HEK293 (cell line): ENCODE measurements around the gene FGD4.

Source experiments
- CTCF ChIA-PET: fragments of 350-600 bp; formaldehyde crosslinking; extraction: SDS; loops from one replicate; lab custom pipeline; 2021; ENCODE audit warnings: antibody characterized with exemption; lab: Yijun Ruan, JAX
- POLR2A ChIA-PET: fragments of 300-600 bp; formaldehyde crosslinking; extraction: SDS; loops from one replicate; lab custom pipeline; 2020; ENCODE audit warnings: antibody characterized with exemption, inconsistent platforms; lab: Yijun Ruan, JAX
- H3K27ac ChIP-seq: fragments of 200-500 bp; sonication (Bioruptor generic); 2 replicates; pipeline ENCODE4 v1.5.1; 2014; ENCODE audit warnings: low read depth, low read length, control low read depth, inconsistent platforms; ENCODE audit errors: extremely low read depth
- H3K36me3 ChIP-seq, 2 experiments: fragments of 200-500 bp in 1 of 2; sonication (Bioruptor generic) in 1 of 2; 1 replicate in 1 of 2; 2 replicates in 1 of 2; pipeline ENCODE4 v1.5.1; 2014 to 2017; ENCODE audit warnings: inconsistent platforms in 2 of 2, low read length in 2 of 2; ENCODE audit not compliant: control insufficient read depth in 2 of 2, insufficient read depth in 1 of 2
- H3K4me1 ChIP-seq: fragments of 200-500 bp; sonication (Bioruptor generic); 2 replicates; pipeline ENCODE4 v1.5.1; 2014; ENCODE audit warnings: mild to moderate bottlenecking, low read length, inconsistent platforms; ENCODE audit not compliant: control insufficient read depth, insufficient read depth
- H3K4me3 ChIP-seq: 2 replicates; pipeline ENCODE4 v1.5.1; 2011; ENCODE audit warnings: low read depth, mild to moderate bottlenecking, control low read depth, low read length, moderate library complexity
- H3K9me3 ChIP-seq: fragments of 200-500 bp; sonication (Bioruptor generic); 2 replicates; pipeline ENCODE4 v1.5.1; 2014; ENCODE audit warnings: low read depth, low read length, inconsistent platforms; ENCODE audit not compliant: control insufficient read depth, insufficient read depth
- GLIS1 ChIP-seq: fragments of 450-650 bp; formaldehyde crosslinking; IDR thresholded peaks from 2 replicates; pipeline ENCODE4 v1.5.1; 2016; ENCODE audit warnings: missing biosample characterization, missing genetic modification characterization
- HIC1 ChIP-seq: fragments of 450-650 bp; formaldehyde crosslinking; IDR thresholded peaks from 2 replicates; pipeline ENCODE4 v1.5.1; 2016; ENCODE audit warnings: missing biosample characterization, missing genetic modification characterization
- HOXA7 ChIP-seq: sonication (generic); formaldehyde crosslinking; IDR thresholded peaks from 2 replicates; pipeline ENCODE4 v1.8.1; 2022; ENCODE audit warnings: missing genetic modification reagents, borderline replicate concordance
- HOXD13 ChIP-seq: sonication (generic); formaldehyde crosslinking; IDR thresholded peaks from 2 replicates; pipeline ENCODE4 v1.8.0; 2022; ENCODE audit warnings: missing genetic modification reagents, borderline replicate concordance
- KLF10 ChIP-seq: fragments of 450-650 bp; IDR thresholded peaks from 2 replicates; pipeline ENCODE4 v1.5.1; 2018; ENCODE audit warnings: missing biosample characterization, mild to moderate bottlenecking, missing genetic modification characterization
- SCRT2 ChIP-seq: fragments of 450-650 bp; formaldehyde crosslinking; IDR thresholded peaks from 2 replicates; pipeline ENCODE4 v1.5.1; 2016; ENCODE audit warnings: missing biosample characterization, missing genetic modification characterization
- ZNF174 ChIP-seq: fragments of 450-650 bp; formaldehyde crosslinking; IDR thresholded peaks from 2 replicates; pipeline ENCODE4 v1.5.0; 2017; ENCODE audit warnings: missing biosample characterization, mild to moderate bottlenecking, missing genetic modification characterization
- ZNF202 ChIP-seq: fragments of 450-650 bp; formaldehyde crosslinking; IDR thresholded peaks from 2 replicates; pipeline ENCODE4 v1.5.1; 2016; ENCODE audit warnings: missing biosample characterization, missing genetic modification characterization, borderline replicate concordance
- ZNF214 ChIP-seq: fragments of 450-650 bp; formaldehyde crosslinking; IDR thresholded peaks from 2 replicates; pipeline ENCODE4 v1.5.1; 2017; ENCODE audit warnings: missing biosample characterization, mild to moderate bottlenecking, missing genetic modification characterization, borderline replicate concordance
- ZNF221 ChIP-seq: fragments of 450-650 bp; formaldehyde crosslinking; IDR thresholded peaks from 2 replicates; pipeline ENCODE4 v1.5.1; 2017; ENCODE audit warnings: missing biosample characterization, missing genetic modification characterization, borderline replicate concordance
- ZNF266 ChIP-seq: fragments of 450-650 bp; formaldehyde crosslinking; IDR thresholded peaks from 2 replicates; pipeline ENCODE4 v1.5.1; 2016; ENCODE audit warnings: missing biosample characterization, missing genetic modification characterization, low read depth
- ZNF280C ChIP-seq: fragments of 450-650 bp; formaldehyde crosslinking; IDR thresholded peaks from 2 replicates; pipeline ENCODE4 v1.5.1; 2016; ENCODE audit warnings: missing biosample characterization, missing genetic modification characterization
- ZNF311 ChIP-seq: fragments of 450-650 bp; formaldehyde crosslinking; IDR thresholded peaks from 2 replicates; pipeline ENCODE4 v1.5.1; 2017; ENCODE audit warnings: missing biosample characterization, missing genetic modification characterization, borderline replicate concordance
- ZNF335 ChIP-seq: fragments of 450-650 bp; formaldehyde crosslinking; conservative IDR thresholded peaks from 2 replicates; pipeline ENCODE4 v1.5.1; 2016; ENCODE audit warnings: missing biosample characterization, missing genetic modification characterization
- ZNF362 ChIP-seq: fragments of 450-650 bp; formaldehyde crosslinking; IDR thresholded peaks from 2 replicates; pipeline ENCODE4 v1.5.1; 2016; ENCODE audit warnings: missing biosample characterization, missing genetic modification characterization
- ZNF37A ChIP-seq: fragments of 450-650 bp; IDR thresholded peaks from 2 replicates; pipeline ENCODE4 v1.5.1; 2018; ENCODE audit warnings: missing biosample characterization, missing genetic modification characterization
- ZNF398 ChIP-seq: fragments of 450-650 bp; formaldehyde crosslinking; IDR thresholded peaks from 2 replicates; pipeline ENCODE4 v1.5.1; 2017; ENCODE audit warnings: missing biosample characterization, missing genetic modification characterization
- ZNF423 ChIP-seq: fragments of 450-650 bp; formaldehyde crosslinking; IDR thresholded peaks from 2 replicates; pipeline ENCODE4 v1.5.1; 2016; ENCODE audit warnings: missing biosample characterization, missing genetic modification characterization
- ZNF433 ChIP-seq: fragments of 450-650 bp; formaldehyde crosslinking; IDR thresholded peaks from 2 replicates; pipeline ENCODE4 v1.5.1; 2016; ENCODE audit warnings: missing biosample characterization, missing genetic modification characterization, low read depth
- ZNF473 ChIP-seq: fragments of 450-650 bp; formaldehyde crosslinking; IDR thresholded peaks from 2 replicates; pipeline ENCODE4 v1.5.1; 2017; ENCODE audit warnings: missing biosample characterization, missing genetic modification characterization
- ZNF555 ChIP-seq: fragments of 450-650 bp; formaldehyde crosslinking; conservative IDR thresholded peaks from 2 replicates; pipeline ENCODE4 v1.5.1; 2017; ENCODE audit warnings: missing biosample characterization, mild to moderate bottlenecking, missing genetic modification characterization, inconsistent platforms
- ZNF561 ChIP-seq: fragments of 450-650 bp; IDR thresholded peaks from 2 replicates; pipeline ENCODE4 v1.5.1; 2018; ENCODE audit warnings: missing biosample characterization, missing genetic modification characterization, borderline replicate concordance
- ZNF624 ChIP-seq: fragments of 450-650 bp; formaldehyde crosslinking; IDR thresholded peaks from 2 replicates; pipeline ENCODE4 v1.5.1; 2017; ENCODE audit warnings: missing biosample characterization, missing genetic modification characterization
- ZNF692 ChIP-seq: fragments of 450-650 bp; formaldehyde crosslinking; IDR thresholded peaks from 2 replicates; pipeline ENCODE4 v1.5.1; 2016; ENCODE audit warnings: missing biosample characterization, missing genetic modification characterization
- ZNF747 ChIP-seq: fragments of 450-650 bp; formaldehyde crosslinking; IDR thresholded peaks from 2 replicates; pipeline ENCODE4 v1.5.1; 2016; ENCODE audit warnings: missing biosample characterization, missing genetic modification characterization
- TF ChIP-seq, protein P1 (sequence below): fragments of 450-650 bp; formaldehyde crosslinking; IDR thresholded peaks from 2 replicates; pipeline ENCODE4 v1.5.1; 2016; ENCODE audit warnings: missing biosample characterization, missing genetic modification characterization

Gene FGD4

GRCh38 chr12:32627976-32628375 lies 228.6 kb downstream of the FGD4 start:
- peaks cover 3 to 6% of the 10 kb centered on the region in 2 experiments; a peak in 2 of 3 replicates for H3K36me3 ChIP-seq
- ChIA-PET CTCF (no interaction called here), POLR2A (no interaction called here)
- no peak overlapping the region for H3K4me3 ChIP-seq
- H3K9me3 ChIP-seq, result no peaks in the 10 kb centered on the region
- TF ChIP-seq ZNF555 (tag by site-specific recombination), result no peak
- TF ChIP-seq ZNF266 (tag by site-specific recombination), result no peak
- TF ChIP-seq ZNF747, result no peak
- no peak for TF ChIP-seq KLF10 (tag by site-specific recombination)
- no peak for TF ChIP-seq HOXA7 (CRISPR knock-in tag)
- no peak for TF ChIP-seq HOXD13 (CRISPR knock-in tag)
- TF ChIP-seq ZNF624 (tag by site-specific recombination), result no peak
- TF ChIP-seq SCRT2 (tag by site-specific recombination), result no peak
- no peak for TF ChIP-seq ZNF335 (tag by site-specific recombination)
- TF ChIP-seq ZNF398, result no peak
- no peak for TF ChIP-seq ZNF473 (tag by site-specific recombination)
- no peak for TF ChIP-seq ZNF214 (tag by site-specific recombination)
- no peak for TF ChIP-seq ZNF280C (tag by site-specific recombination)
- no peak for TF ChIP-seq HIC1
- no peak for TF ChIP-seq ZNF423 (tag by site-specific recombination)
- no peak for TF ChIP-seq ZNF362 (tag by site-specific recombination)
- no peak for TF ChIP-seq GLIS1
- H3K27ac ChIP-seq, result no peak overlapping the region
- H3K4me1 ChIP-seq, result no peaks in the 10 kb centered on the region

DNA sequence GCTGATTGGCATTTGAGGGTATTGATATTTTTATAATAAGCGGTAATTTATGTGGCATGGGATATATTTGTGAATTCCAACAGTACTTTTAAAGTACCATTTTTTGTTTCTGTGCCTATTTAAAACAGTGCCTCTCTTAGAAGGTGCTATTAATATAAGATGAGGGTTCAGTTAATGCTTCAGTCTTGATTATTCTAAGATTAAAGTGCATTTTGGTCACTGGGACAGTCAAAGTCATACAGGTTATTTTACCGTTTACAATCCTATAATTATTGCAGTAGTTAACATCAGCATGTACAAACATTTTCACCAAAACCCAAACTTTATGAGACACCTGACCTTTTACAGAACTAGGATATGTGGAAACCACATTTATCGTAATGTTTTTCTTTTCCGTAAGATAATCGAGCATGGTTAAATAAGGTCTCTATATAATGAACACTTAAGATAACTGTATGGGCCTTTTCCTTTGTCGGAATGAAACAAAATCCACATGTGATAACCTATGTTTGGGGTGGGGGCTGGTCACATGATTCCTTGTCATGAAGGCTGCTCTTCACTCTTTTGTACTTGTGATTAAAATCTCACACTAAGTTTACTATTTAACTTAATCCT lies 242.0 kb downstream of the FGD4 start:
- ChIA-PET POLR2A (no interaction called here), CTCF (interaction anchor here (0.6 kb wide), 1 partner anchor 277 kb away, joined by 3 read pairs; no protein-coding TSS in a partner anchor)
- Histone ChIP-seq H3K4me1 (peaks cover 4% of the 10 kb centered on the region; the same call in 1 of the 2 replicates), H3K9me3 (no peaks in the 10 kb centered on the region), H3K27ac (no peak overlapping the region), H3K36me3 (peaks cover 0 to 12% of the 10 kb centered on the region in 2 experiments; a peak in 2 of 3 replicates), H3K4me3 (no peak overlapping the region)
- TF ChIP-seq, protein P1, sequence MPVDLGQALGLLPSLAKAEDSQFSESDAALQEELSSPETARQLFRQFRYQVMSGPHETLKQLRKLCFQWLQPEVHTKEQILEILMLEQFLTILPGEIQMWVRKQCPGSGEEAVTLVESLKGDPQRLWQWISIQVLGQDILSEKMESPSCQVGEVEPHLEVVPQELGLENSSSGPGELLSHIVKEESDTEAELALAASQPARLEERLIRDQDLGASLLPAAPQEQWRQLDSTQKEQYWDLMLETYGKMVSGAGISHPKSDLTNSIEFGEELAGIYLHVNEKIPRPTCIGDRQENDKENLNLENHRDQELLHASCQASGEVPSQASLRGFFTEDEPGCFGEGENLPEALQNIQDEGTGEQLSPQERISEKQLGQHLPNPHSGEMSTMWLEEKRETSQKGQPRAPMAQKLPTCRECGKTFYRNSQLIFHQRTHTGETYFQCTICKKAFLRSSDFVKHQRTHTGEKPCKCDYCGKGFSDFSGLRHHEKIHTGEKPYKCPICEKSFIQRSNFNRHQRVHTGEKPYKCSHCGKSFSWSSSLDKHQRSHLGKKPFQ (tag by site-specific recombination), result no peak
- TF ChIP-seq ZNF174 (tag by site-specific recombination) (no peak), ZNF37A (tag by site-specific recombination) (no peak), ZNF221 (tag by site-specific recombination) (no peak), ZNF561 (no peak), ZNF433 (tag by site-specific recombination) (no peak), ZNF311 (no peak), ZNF692 (no peak), ZNF202 (tag by site-specific recombination) (no peak), ZNF624 (tag by site-specific recombination) (no peak)
